ENCODE data around the gene ZBED5.
A peak's percentile ranks its signal among the peaks of the same experiment; 100 is the strongest.
"Not testable (repeated sequence)": the region's sequence is repeated elsewhere in the genome, so short reads cannot be mapped to it uniquely, and the experiment has no call there.

Gene ZBED5

DNA sequence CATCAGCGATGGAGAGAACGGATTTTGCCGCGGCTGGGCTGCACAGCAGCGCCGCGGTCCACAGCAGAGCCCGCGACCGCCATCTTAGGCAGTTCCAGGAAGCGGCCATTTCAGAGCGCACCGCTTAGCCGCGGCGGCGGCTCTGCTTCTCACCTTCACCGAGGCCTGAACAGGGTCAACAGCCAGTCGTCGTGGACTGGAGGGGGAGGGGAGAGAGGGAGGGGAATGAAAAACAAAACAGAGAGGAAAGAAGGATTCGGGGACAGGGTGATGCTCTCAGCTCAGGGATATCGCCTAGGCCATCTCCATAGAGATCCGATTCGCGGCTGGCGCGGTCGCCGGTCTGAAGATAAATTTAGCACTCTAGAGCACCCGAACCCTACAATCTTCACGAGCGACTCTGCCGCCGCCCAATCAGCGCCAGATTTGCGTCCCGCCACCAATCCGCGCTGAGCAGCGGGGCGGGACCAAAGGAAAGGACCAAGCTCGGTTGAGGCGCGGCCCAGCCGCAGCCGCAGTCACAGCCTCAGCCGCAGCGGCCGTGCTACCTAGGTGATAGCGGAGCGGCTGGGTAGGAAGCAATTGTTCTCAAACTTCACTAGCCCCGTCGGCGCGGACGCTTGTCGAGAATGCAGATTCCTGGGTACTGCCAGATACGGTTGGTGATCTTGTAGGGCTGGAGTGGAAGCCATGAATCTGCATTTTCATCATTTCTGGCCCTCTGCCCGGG lies at the start of gene ZBED5:
ZBED5 (minus strand) TSS at position 345 of the 730 bp plus-strand sequence. CDS start 3,108 bp downstream, outside the sequence.
- Mint-ChIP-seq H3K9me3 (no peaks in the 10 kb centered on the region), H3K27ac (peak within 1 kb of the TSS; percentile 99), H3K36me3 (peaks cover 16% of the 10 kb centered on the region), H3K27me3 (no peaks in the 10 kb centered on the region), H3K4me3 (peak within 1 kb of the TSS; percentile 98), H3K4me1 (peaks cover 57% of the 10 kb centered on the region)

DNA sequence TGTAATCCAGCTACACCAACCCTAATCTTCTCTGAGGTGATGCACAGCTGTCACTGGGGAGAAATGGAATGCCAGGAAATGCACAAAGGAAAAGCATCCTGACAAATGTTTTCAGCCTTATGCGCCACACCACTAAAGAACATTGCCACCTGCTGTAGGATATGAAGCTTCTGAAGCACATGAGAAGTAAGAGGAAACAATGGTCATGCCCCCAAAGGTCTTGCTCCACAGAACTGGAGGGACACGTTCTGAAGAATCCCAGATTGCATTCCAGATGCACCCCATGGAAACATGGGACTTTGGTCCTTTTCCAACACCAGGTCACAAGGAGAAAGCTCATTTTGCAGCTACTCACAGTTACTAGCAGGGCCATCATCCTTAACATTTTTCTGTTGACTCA lies 48.7 kb upstream of the ZBED5 start:
- no peak overlapping the region for H3K27ac Mint-ChIP-seq
- H3K4me1 Mint-ChIP-seq = no peaks in the 10 kb centered on the region
- H3K27me3 Mint-ChIP-seq = no peaks in the 10 kb centered on the region
- H3K4me3 Mint-ChIP-seq = no peak overlapping the region
- H3K36me3 Mint-ChIP-seq = peaks cover 3% of the 10 kb centered on the region
- H3K9me3 Mint-ChIP-seq = no peaks in the 10 kb centered on the region

DNA sequence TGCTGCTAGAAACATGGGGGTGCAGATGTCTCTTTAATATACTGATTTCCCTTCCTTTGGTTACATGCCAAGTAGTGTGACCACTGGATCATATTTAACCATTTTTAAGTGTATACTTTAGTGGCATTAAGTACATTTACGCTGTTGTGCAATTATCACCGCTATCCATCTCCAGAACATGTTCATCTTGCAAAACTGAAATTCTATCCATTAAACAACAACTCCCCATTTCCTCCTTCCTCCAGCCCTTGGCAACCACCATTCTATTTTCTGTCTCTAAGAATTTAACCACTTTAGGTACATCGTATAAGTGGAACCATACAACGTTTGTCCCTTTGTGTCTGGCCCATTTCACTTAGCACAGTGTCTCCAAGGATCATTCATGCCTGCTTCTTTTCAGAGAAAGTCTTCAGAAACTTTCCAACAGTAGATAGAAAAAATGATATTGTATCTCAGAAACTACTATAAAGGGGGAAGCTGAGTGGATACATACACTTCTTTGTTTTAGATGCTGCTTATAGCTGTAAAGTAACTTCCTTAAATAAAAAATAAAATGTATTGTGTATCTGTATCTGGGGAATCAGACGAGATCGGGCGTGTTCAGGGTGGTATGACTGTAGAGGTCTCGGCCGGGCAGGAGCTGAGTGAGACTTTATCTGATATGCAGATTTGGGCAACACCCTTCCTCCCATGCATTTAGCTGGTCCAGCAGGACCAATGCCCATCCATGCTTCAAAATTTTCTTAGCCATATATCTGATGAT lies 44.6 kb upstream of the ZBED5 start:
- Mint-ChIP-seq H3K4me1 (no peaks in the 10 kb centered on the region), H3K27ac (no peak overlapping the region), H3K36me3 (peaks cover 3% of the 10 kb centered on the region), H3K27me3 (no peaks in the 10 kb centered on the region), H3K9me3 (no peaks in the 10 kb centered on the region), H3K4me3 (no peak overlapping the region)

DNA sequence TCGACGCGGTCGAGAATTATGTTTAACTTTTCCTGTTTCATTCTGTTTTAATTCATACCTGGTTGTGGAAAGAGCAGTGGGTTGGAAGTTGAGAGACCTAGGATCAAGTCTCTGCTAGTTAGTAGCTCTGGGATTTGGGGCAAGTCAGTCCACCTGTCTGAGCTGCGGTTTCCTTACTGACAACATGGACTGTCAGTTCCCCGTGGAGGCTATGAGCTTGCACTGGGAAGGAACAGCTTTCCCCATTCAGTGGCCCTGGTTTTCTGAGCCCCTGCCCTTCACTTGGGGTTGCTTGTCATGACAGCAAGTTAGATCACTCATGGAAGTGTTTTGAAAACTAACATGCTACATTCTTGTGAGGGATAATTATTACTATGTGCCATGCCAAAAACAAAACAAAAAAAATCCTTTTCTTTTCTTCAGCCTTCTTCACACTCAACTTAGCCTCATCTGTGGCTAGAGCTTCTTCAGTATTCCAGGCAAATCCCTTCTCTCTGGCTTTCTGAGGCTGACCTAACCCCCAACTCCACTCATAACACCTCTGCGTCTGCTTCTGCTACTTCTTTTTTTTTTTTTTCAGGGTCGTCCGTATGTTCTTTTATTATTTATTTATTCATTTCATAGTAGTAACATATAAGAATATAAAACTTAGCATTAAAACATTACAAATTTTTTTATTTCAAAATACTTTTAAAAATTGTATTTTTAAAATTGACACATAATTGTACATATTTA lies 43.0 kb upstream of the ZBED5 start:
- no peak overlapping the region for H3K4me3 Mint-ChIP-seq
- no peaks in the 10 kb centered on the region for H3K27me3 Mint-ChIP-seq
- H3K9me3 Mint-ChIP-seq = no peaks in the 10 kb centered on the region
- no peak overlapping the region for H3K27ac Mint-ChIP-seq
- no peaks in the 10 kb centered on the region for H3K4me1 Mint-ChIP-seq
- H3K36me3 Mint-ChIP-seq = peaks cover 3% of the 10 kb centered on the region

DNA sequence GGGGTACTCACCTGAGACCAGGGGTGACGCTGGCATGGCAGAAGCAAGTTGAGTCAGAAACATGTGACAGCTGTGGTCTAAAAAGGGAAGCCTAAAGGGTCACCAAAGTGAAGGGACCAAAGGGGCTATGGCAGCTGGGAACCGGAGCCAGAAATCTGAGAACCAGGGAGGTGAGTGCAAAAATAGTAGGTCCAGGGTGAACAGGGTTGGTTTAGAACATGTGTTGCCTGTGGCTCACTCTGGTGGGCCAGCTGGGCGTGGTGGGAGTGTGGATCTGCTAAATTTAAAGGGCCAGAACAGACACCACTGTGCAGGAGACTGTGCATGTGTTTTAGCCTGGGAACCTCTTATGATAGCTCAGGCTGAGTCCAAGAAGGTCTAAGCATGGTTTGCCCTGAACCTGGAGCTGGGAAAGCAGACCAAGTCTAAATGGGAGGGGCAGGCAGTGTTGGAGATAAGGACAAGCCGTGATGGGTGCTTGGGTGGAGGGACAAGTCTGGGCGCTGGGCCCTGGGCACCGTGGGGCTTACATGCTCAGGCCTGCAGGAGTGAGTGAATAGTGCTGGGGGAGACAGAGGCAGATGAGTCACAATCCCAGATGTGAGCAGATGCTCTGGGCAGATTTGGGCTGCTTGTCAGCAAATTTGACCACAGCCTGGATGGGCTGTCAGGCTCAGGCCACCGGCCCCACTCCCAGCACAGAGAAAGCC lies 41.4 kb upstream of the ZBED5 start:
- H3K4me1 Mint-ChIP-seq = no peaks in the 10 kb centered on the region
- no peak overlapping the region for H3K27ac Mint-ChIP-seq
- no peaks in the 10 kb centered on the region for H3K27me3 Mint-ChIP-seq
- H3K4me3 Mint-ChIP-seq = no peak overlapping the region
- no peaks in the 10 kb centered on the region for H3K9me3 Mint-ChIP-seq
- peaks cover 3% of the 10 kb centered on the region for H3K36me3 Mint-ChIP-seq

DNA sequence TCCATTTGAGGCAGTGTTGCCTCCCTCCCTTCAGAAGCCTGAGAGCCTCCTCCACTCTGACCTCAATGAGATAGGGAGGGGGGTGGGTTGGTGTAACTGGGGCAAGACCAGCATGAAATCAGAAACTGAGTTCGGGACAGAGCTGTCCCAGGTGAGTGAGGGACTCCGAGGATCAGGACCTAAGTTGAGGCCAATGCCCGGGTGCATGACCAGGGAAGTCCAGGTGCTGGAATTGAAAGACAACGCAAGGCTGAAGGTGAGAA lies 40.8 kb upstream of the ZBED5 start:
- Mint-ChIP-seq H3K4me3 (no peak overlapping the region), H3K4me1 (no peaks in the 10 kb centered on the region), H3K27ac (no peak overlapping the region), H3K27me3 (no peaks in the 10 kb centered on the region), H3K9me3 (no peaks in the 10 kb centered on the region), H3K36me3 (peaks cover 3% of the 10 kb centered on the region)

DNA sequence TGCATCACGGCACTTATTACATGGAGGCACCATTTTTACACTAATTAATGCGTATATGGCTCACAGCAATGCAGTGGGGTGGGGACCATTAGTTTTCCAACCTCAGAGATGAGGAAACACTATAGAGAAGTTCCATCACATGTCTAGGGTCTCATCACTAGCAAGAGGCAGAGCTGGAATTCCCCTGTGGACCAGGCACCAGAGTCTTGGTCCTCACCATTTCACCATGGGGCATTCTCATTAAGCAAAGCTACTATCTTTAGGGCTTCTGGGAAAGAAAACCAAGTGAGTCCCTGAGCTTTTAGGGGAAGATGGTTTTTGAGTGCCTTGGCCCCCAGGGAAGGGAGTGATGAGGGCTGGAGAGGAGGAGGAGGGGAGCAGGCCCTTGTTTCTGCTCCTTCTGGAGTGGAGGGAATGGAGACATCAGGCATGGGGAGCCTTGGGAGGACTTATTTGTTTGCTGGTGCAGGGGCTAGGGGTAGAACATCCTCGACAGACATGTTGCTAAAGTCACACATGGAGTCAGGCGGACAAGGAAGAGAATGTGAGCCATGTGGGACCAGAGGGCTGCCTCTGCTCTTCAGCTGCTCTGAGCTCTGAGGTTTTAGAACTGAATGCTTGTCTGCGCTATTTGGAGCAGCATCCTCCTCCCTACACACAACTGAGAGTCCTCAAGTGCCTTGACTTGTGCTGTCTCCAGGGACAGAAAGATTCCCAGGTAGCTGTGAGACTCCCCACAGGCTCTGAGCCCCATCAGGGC lies 40.3 kb upstream of the ZBED5 start:
- Mint-ChIP-seq H3K36me3 (peaks cover 2% of the 10 kb centered on the region), H3K4me3 (no peak overlapping the region), H3K27ac (no peak overlapping the region), H3K27me3 (no peaks in the 10 kb centered on the region), H3K9me3 (no peaks in the 10 kb centered on the region), H3K4me1 (no peaks in the 10 kb centered on the region)

DNA sequence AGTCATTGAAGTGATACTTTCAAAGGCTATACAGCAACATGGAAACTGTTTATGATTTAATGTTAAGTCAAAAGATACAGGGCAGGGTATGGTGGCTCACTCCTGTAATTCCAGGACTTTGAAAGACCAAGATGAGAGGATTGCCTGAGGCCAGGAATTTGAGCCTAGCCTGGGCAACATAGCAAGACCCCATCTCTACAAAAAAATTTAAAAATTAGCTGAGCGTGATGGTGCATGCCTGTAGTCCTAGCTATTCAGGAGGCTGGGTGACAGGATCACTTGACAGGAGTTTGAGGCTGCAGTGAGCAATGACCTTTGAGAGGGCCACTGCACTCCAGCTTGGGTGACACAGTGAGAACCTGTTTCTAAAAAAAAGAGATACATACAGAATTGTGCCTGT lies 39.3 kb upstream of the ZBED5 start:
- Mint-ChIP-seq H3K4me3 (no peak overlapping the region), H3K4me1 (no peaks in the 10 kb centered on the region), H3K9me3 (no peaks in the 10 kb centered on the region), H3K36me3 (no peaks in the 10 kb centered on the region), H3K27me3 (no peaks in the 10 kb centered on the region), H3K27ac (no peak overlapping the region)

DNA sequence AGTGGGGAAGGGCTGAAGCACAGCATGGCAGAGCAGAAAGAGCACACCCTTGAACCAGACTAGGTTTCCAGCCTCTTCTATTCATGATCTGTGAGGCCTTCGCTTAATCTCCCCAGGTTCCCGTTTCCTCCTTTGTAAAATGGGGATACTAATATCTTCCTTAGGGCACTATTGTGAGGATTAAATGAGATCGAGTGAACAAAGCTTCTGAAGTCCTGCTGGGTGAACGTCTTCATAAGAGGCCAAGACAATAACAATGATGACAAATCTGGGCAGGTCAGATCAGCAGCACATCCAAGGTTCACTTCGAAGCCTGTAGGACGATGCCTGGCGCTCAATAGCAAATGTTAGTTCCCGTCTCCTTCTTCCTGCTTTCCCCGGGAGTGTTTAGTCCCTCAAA lies 38.6 kb upstream of the ZBED5 start:
- Mint-ChIP-seq H3K36me3 (no peaks in the 10 kb centered on the region), H3K4me1 (no peaks in the 10 kb centered on the region), H3K27me3 (no peaks in the 10 kb centered on the region), H3K4me3 (no peak overlapping the region), H3K9me3 (no peaks in the 10 kb centered on the region), H3K27ac (no peak overlapping the region)

DNA sequence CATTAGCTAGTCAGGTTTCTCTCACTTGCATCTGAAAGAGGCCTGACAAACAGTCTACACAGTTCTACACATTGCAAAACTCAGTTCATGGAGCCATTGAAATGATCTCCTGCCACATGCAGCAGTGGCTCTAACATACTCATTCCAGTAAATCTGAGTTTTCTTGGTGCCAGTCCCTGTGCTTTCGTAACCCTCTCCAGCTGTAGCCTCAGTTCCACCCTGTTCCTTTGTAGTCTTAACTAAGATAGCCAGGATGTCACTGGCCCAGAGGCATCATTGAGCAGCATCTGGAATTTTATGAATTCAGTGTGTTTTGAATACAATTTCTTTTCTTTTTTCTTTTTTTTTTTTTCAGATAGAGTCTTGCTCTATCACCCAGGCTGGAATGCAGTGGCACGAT lies 37.4 kb upstream of the ZBED5 start:
- Mint-ChIP-seq H3K27ac (no peak overlapping the region), H3K36me3 (peaks cover 2% of the 10 kb centered on the region), H3K9me3 (no peaks in the 10 kb centered on the region)

DNA sequence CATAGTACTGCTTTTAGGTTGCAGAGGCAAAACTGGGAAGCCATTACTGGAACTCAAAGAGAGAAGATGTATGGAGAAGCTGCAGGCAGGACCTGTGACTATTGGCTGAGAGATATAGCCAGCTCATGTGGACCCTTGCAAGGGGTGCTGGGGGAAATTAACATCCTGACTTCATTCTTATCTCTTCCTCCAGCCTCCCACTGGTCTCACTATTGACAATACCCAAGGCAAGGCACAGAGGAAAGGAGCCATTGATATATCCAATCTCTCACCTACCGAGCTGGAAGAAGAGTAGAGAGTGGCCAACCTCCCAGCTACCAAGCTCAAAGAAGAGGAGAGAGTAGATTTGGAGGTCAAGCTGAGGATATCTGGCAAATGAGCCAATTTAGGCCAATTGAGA lies 36.8 kb upstream of the ZBED5 start:
- Mint-ChIP-seq H3K9me3 (no peaks in the 10 kb centered on the region), H3K27ac (no peak overlapping the region), H3K4me3 (no peak overlapping the region), H3K4me1 (no peaks in the 10 kb centered on the region), H3K36me3 (peaks cover 4% of the 10 kb centered on the region), H3K27me3 (peaks cover 1% of the 10 kb centered on the region)

More for the DNA sequence above, 37.4 kb upstream of the ZBED5 start:
- peaks cover 1% of the 10 kb centered on the region for H3K27me3 Mint-ChIP-seq
- no peaks in the 10 kb centered on the region for H3K4me1 Mint-ChIP-seq
- H3K4me3 Mint-ChIP-seq = no peak overlapping the region

DNA sequence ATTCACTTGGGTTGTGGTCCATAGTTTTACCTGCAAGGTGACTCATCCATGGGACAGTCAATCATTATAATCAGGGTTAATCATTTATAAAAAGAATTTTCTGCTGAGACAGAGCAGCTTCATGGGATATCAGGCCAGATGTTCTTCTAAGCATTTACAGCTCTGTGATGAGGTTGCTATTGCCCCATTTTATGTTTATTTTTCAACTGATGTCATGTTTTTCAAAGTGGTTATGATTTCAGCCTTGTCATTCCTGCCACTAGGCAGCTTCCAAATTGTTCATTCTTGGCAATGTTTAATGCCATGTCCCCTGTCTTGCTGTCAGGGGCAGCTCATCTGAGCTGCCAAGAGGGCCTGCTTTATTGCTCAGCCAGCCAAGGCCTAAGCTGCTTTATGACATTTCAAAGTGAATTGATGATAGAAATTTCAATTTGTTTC lies 35.9 kb upstream of the ZBED5 start:
- Mint-ChIP-seq H3K9me3 (peaks cover 5% of the 10 kb centered on the region), H3K27ac (no peak overlapping the region), H3K27me3 (peaks cover 3% of the 10 kb centered on the region), H3K4me1 (no peaks in the 10 kb centered on the region), H3K4me3 (no peak overlapping the region), H3K36me3 (peaks cover 6% of the 10 kb centered on the region)

DNA sequence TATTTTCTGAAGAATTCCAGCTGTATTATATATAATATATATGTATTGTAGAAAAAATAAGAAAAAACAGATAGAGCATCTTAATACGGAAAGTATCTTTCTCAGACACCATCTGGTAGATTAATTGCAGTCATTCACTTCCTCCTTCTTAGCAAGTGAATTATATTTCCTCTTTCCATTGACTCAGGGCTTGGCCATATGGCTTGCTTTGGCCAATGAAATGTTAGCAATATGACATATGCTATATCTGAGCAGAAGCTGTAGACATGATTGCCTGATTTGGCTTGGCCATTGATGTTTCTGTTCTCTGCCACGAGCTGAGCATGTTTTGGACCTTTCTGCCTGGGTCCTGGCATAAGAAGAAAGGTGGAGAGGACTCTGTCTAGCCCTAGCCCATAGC lies 34.4 kb upstream of the ZBED5 start:
- peaks cover 9% of the 10 kb centered on the region for H3K36me3 Mint-ChIP-seq
- peaks cover 3% of the 10 kb centered on the region for H3K27me3 Mint-ChIP-seq
- H3K27ac Mint-ChIP-seq = no peak overlapping the region
- no peak overlapping the region for H3K4me3 Mint-ChIP-seq
- peaks cover 5% of the 10 kb centered on the region for H3K9me3 Mint-ChIP-seq
- H3K4me1 Mint-ChIP-seq = no peaks in the 10 kb centered on the region

DNA sequence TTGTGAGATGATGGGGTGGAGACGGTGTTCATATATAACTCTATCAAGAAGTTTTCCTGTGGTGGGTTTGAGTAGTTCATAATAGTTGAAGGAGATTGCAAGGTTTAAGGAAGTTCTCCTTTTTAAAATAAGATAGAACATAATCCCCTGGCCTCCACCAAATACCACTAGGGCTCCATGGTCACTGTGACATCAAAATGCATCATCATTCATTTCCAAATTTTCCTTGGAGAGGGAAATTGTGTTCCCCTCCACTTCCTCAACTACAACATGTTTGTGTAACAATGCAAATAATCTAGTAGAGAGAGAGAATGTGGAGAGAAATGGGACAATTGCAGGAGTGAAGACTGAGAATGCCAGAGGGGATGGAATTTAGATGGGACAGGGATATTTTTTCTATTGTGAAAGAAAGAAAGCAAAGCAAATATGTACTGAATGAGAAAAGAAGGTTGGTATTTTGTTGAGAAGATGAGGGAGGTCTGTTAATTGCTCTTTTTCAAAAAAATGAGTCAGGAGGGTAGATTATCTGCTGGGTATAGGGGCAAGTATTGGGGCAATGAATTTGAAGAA lies 33.4 kb upstream of the ZBED5 start:
- Mint-ChIP-seq H3K4me1 (no peaks in the 10 kb centered on the region), H3K27me3 (peaks cover 3% of the 10 kb centered on the region), H3K27ac (no peak overlapping the region), H3K4me3 (no peak overlapping the region), H3K36me3 (peaks cover 10% of the 10 kb centered on the region), H3K9me3 (peaks cover 5% of the 10 kb centered on the region)

DNA sequence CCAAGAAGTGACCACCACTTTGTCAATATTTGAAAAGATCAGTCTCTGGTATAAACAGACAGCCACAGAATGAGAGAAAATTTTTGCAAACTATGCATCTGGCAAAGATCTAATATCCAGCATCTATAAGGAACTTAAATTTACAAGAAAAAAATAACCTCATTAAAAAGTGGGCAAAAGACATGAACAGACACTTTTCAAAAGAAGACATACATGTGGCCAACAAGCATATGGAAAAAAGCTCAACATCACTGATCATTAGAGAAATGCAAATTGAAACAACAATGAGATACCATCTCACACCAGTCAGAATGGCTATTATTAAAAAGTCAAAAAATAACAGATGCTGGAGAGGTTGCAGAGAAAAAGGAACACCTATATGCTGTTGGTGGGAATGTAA lies 32.2 kb upstream of the ZBED5 start:
- H3K9me3 Mint-ChIP-seq, H3K36me3 Mint-ChIP-seq, H3K27ac Mint-ChIP-seq, H3K27me3 Mint-ChIP-seq, H3K4me1 Mint-ChIP-seq, H3K4me3 Mint-ChIP-seq: not testable (repeated sequence)
